SW480 (cell line): ENCODE measurements around the gene UTP20.

Experiments
- DNase-seq: peaks from one replicate; pipeline ENCODE4 v3.0.0-alpha.2; 2016; ENCODE audit warnings: low spot score

Gene UTP20

DNA sequence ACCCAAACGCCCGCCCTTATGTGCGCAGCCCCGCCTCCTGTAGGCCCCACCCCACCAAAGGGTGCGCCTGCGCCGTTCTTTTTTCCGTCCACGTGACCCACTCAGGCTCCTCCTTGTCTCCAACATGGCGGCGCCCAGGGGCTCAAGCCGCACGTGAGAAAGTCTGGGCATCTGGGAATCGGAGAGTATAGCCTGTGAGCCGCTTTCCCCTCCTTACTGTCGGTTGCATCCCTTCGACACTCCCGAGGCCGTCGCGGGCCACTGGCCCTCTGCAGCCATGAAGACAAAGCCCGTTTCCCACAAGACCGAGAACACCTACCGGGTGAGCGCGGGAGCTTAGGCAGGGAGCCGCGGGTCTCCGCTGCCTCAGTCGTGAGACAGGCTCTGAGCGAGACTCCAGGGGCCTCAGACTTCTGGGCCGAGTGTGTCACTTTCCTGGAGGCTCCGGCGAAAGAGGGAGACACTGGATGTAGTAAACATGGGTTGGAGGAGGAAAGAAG, at the start of gene UTP20:
Gene UTP20, plus strand, starts transcription at position 100 of the 500 bp plus-strand sequence. Its CDS starts 178 bp downstream, at position 278.
- peak; percentile 86 for DNase-seq

DNA sequence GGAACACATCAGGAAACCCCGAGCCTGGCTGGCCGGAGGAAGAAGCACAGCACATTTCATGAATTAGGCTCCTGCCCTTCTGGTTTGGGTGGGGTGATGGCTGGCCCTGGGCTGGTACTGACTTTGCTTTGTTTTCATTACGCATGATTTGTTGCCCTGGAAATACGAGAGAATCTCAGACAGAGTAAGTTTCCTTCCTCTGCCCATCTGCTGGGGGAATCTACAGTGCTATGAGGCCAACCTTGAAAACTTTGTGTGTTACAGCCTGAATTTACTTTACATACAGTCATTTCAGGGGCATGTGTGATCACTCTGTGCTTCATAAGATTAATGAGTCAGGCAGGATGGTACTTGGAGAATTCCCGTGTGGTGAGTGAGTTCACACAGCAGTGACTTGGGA, 49.4 kb upstream of the UTP20 start:
- DNase-seq: no peak

DNA sequence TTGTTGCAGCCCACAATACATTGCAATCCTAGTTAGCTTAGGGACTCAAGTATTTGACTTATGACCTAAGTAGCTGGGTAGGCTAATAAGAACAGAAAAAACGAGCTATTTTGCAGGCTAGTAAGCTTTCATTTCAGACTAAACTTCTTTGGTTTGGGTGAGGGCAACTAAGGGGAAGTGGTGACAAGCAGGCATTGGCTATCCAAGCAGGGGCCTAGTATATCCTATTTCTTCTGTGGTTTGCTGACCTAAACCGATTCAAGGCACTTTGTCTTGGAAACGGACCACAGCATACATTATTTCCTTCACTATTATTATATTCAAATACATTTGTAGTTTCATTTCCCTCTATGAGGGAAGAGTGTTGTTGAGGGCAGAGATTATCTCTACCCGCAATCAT, 48.3 kb upstream of the UTP20 start:
- DNase-seq: no peak

DNA sequence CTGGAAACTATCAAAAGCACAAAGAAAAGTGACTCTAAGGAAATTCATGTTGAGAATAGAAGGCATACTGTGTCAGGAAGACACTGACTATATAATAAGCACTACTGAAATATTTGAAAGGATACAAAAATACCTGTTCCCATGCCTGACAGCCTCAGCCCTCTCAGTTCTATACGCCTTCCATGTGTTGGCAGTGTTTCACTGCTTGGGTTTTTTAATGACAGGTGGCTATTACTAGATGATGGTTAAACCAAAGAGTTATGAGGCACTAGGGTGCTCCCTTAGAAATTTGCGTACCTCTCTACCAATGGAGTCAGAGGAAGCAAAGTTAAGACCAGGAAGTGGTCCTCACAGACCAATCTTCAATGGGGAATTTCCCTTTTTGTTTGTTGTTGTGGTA, 44.2 kb upstream of the UTP20 start:
- no peak for DNase-seq

DNA sequence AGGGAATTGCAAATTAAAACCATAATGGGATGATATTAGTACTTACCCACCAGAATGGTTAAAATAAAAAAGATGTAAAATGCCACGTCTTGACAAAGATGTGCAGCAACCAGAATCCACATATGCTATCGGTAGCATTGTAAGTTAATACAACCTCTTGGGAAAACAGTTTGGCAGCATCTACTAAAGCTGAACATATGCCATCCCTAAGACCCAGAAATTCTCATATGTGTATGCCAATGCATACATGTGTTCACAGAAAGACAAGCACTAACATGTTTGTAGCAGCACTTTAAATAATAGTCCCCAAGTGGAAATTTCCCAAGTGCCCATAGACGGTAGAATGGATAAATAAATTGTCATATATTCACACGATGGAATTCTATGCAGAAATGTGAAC, 41.6 kb upstream of the UTP20 start:
- DNase-seq: no peak

DNA sequence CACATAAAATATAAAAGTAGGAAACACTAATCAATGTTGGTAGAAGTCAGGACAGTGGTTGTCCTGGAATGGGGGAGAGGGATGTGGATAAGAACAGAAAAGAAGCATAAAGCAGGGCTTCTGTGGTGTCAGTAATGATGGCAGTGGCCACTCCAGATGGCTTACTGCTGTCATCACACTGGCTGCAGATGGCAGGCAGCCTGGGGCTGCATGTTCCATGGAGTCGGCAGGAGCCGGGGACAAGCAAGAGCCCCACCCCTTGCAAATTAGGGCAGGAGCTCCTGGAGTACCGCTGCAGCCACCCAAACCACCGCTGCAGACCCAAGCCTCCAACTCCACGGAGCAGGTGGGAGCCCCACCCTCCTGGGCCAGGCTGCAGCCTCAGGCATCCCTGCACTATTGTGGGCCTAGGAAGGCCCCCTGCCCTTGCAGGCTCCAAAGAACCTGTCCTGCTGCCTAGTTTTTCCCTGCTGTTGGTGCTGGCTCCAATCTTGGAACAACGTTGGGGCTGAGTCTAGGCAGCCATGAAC, 41.0 kb upstream of the UTP20 start:
- no peak for DNase-seq

DNA sequence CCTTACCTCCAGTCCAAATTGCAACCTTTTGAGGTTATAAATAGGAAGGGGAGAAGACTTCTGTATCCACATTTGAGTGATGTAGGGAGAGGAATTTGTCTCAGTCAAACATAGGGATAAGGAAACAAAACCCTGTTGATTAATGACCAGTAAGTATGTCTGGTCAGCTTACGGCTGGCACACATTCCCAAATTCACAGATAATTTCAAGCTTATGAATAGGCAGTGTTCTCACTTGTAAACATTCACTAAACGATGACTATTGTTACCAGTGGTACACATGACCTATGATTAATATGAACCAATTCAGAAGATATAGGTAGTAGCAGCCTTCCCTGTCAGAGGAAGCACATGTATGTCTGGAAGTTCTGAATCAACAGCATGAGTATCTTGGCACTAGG, 36.8 kb upstream of the UTP20 start:
- DNase-seq: no peak

DNA sequence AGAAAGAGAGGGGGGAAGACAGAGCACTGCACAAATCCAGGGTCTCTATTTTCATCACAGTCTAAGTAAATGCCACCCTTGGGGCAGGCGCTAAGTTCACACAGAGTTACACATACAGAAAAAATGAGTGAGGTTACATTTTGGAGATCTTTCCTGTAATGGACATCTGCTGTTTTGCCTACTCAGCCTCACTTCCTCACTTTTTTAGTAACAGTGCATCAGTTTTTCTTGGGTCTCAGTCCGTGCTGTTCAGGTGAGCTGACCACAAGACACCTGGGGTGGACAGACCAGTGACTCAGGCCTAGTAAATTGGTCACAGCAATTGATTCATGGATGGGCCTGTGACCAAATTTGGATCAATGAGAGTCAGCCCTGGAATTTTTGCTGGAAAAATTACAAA, 36.3 kb upstream of the UTP20 start:
- no peak for DNase-seq

DNA sequence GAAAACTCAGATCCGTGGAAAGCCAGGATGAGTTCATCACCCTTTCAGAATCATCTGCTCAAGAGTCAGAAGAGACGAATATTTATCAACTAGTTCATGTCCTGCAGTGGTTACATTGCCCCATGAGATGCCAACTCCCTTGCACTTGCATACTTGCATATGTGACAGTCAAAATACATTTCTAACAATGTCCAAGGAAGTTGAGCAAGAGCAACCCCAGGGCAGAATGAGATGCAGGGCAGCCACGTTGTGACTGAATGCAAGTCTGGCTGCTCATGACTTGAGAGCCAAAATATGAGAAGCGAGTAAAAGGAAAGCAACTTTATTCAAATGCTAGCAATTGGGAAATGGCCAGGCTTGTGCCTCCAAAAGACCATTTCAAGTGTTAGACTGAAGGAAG, 23.6 kb upstream of the UTP20 start:
- no peak for DNase-seq

DNA sequence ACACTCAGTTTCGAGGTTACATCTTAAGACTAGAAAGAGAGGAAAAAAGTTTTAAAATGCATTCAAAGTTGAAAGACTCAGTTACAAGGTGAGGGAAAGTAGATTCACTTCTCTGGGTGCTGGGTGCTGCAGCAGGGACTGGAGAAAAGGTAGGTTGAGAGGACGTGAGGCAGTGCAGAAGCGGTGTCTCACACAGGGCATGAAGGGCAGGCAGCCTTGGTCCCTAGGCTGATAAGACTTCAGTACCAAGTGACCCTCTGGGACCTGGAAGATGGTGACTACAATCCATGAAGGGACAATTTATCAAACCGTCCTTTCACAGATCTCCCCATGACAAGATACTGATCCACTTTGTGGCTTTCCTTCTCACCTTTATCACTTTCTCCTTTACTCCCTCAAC, 22.5 kb upstream of the UTP20 start:
- DNase-seq: no peak

DNA sequence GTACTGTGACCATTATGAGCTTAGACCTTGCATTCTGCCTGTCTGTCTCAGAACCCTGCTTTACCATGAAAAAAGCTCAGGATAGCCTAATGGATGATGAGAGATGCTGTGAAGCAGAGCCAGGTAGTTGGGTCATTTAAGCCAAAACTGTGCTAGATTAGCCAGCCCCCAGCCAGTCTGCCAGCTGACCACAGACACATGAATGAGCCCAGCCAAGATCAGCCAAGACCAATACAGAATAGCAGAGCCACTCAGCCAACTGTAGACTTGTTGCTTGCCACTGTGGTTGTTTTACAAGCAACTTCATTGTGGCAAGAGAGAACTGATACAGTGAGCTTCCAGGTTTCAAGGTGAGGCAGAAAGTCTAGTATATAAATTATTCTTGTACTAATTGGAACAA, 12.8 kb upstream of the UTP20 start:
- no peak for DNase-seq

DNA sequence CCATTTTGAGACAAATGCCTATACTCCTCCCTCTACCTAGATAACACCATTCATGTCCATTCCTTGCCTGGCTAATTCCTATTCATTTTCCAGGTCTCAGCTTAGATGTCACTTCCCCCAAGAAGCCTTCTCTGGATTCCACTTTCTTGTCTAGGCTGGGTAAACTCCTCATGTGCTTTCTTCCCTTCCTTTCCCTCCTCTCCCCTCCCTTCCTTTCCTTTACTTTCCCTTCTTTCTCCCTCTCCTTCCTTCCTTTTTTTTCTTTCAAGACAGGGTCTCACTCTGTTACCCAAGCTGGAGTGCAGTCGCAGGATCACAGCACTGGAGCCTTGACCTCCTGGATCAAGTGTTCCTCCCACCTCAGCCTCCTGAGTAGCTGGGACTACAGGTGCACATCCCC, 3.5 kb upstream of the UTP20 start:
- no peak for DNase-seq

DNA sequence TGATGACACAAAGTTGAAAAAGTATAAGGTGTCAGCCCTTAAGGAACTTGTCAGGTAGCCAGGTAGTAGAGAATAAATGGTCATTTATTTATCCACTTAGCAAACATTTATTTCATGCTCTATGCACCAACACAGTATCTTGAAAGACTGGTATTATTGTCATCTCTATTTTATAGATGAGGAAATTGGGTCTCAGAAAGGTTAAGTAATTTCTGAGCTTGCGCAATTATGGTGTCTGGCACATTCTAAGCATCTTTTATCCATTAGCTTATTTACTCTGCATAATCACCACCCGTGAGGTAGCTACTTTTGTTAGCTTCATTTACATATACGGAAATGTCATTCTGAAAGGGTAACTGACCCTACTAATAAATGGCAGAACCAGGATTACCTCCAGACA, 2.5 kb upstream of the UTP20 start:
- DNase-seq: no peak

DNA sequence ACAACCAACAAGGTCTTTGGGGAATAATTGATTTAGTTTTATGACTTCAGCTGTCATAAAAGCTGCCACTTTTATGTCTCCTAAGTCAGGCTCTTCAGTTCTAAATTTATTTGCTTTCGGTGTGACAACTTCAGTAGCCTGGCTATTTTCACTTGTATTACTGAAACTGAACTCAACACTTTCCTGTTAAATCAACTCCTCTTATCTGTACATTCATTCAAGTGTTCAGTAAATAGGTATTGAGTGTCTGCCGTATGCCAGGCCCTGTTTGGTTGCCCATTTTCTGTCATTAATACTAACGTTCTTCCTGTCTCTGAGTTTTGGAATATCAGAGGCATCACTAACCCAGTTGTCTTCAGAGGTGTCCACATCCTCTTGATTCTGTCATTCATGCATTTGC, 7.5 kb downstream of the UTP20 start:
- DNase-seq: no peak

DNA sequence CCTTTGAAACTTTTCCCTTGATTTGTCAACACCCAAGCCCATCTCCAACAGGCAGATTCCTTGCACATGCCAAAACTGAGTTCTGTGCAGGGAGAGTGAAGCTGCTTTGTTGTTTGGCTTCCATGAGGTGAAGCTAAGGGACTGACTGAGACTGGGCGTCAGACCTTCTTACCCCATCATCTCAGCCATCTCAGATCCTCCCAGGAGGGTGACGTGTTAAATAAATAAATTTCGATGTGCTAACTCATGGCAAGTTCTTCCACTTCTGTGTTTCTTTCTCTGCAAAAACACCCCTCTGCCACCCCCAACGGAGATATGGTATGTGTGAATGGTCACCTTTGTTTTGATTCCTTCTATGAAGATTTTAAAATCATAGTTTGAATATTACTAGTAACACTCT, 17.8 kb downstream of the UTP20 start:
- DNase-seq: no peak

DNA sequence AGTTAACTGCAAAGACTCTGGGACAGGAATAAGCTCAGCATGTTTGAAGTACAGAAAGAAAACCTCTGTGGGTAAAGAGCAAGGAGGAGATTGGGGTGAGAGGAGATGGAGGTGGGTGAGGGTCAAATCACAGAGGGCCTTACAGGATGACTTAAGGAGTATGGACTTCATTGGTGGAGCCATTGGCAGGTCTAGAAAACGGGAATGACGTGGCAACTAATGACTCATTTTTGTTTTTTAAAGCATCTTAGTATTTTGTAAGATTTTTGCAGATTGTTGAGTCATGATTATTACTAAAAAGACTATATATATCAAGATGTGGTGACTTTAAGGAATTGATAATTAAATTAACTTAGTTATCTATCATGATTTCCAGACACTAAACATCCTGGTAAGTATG, 18.5 kb downstream of the UTP20 start:
- no peak for DNase-seq

DNA sequence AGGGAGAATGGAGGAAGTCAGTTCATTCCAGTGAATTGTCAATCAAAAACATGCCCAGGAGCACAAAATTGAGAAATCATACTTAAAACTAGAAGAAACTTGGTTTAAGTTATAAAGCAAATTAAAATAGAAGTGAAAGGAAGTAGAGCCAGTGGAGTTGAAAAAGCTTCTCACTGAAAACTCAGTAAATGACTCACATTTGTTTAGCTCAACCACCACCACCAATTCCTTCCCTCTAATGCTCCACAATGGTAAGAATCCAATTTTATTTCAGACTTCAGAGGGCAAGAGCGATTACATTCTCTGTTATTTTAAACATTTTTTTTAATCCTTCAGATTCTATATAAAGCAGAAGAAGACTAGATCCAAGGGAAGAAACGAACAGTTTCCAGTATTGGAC, 19.4 kb downstream of the UTP20 start:
- no peak for DNase-seq

DNA sequence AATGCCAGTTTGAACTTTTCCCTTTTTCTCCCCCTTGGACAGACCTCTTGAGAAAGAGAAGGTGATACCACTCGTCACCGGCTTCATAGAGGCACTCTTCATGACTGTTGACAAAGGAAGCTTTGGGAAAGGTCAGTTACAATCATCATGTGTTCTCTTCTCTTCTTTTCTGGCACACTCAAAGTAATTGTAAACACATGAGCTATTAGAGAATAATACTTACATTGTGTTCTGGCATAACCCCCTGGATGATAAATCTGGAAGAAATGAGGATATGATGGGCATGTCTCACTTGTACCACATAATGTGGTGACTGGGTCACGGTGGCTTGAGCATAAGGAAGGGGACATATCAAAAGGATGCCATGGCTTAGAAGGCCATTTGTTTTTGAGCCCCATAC, 20.0 kb downstream of the UTP20 start:
- DNase-seq: peak; percentile 28

DNA sequence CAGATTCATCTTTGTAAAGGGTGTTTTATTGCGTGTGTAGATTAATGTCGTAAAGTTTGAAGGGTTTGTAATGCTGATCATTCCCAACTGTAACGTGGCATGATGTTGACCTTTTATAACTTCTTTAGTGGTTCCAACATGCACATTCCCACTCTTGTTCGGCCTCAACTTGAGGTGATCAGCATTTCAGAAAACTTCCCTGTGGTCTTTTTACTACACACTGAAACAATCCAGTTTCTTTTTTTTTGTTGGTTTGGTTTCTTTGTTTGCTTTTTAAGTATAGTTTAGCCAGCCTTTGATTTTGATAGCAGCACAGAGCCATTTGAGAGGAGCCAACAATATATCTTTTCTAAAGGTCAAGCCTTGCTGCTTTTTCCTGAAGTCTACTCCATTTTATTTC, 22.8 kb downstream of the UTP20 start:
- peak; percentile 9 for DNase-seq

DNA sequence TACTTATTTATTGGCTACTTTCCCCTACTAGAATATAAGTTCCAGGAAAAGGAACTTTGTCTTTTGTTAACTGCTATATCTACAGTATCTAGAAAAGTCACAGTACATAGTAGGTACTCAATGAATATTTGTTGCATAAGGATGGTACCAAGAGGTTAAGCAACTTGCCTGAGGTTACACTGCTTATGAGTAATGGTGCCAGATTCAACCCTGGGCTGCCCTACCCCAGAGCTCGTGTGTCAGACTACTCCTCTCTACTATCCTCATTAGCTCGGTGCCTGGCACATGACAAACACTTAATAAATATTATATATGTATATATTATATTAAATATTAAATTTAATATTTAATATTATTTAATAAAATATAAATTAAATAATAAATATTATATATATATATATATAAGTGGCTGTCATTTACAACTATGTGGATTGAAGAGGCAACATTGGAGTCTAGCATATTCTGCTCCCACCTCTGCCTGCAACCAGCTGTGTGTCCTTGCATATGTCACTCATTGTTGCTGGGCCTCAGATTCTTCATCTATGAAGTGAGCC, 25.4 kb downstream of the UTP20 start:
- no peak for DNase-seq

DNA sequence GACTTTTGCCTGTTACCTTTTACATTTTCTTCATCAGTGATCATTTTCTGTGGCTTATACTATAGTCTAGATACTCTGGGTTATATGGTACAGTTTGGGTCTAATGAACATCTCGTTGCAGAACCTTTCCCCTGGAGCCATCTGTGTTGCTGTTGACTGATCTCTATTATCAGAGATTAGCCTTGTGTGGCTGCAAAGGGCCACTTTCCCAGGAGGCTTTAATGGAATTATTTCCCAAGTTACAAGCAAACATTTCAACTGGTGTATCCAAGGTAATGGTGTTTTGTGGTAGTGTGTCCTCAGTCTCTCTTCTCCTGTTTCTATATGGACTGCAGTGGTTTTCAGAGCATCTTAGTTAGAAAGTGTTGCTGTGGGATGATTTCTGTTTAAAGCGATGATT, 25.9 kb downstream of the UTP20 start:
- DNase-seq: no peak

DNA sequence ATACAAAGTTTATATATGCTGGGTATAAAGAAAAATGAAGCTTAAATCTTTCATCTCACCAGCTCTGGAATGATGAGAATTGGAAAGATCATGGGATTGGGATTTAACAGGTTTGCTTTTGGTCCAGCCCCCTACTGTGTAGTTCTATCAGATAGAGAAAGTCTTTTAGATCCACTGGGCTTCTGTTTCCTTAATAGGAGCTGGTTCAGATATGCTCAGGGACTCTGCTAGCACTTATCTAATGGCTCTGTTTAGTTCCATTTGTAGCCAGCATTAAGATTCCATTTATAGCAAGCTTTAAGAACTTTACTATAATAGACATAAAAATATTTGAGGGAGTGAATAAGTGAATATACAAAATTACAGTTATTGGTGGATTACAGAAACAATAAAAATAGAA, 42.6 kb downstream of the UTP20 start:
- DNase-seq: no peak

DNA sequence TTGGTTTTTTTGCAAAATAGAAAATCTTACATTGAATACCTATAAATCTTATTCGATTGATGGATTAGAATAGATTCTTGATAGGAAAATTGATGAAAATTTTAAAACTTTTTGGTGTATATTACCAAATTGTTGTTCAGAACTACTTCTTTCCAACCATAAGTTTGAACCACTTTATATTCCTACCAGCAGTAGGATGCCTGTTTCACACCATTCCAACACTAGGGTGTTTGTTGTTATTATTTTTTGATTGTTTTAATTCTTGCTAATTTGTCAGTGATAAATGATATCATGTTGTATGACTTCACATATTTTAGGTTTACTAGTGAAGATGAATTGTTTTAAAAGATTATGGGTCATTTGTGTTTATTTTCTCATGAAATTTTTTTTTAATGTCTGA, 43.4 kb downstream of the UTP20 start:
- no peak for DNase-seq

DNA sequence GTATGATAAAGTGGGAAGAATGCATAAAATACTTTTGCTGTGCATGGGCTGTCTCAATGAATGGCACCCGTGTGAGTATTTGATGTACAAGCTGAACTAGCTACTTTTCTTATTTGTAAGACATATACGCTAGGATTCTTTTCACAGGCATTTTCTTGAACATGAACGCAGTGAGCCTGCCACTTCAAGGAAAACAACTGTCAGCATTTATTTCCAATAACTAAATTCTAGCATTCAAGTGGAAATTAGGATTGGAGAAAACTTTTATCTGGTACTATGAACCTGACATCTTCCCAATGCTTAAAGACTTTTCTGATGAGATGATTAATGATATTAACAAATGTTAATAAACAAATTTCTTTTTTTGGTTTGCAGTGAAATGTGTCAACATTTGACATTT, 45.7 kb downstream of the UTP20 start:
- no peak for DNase-seq

DNA sequence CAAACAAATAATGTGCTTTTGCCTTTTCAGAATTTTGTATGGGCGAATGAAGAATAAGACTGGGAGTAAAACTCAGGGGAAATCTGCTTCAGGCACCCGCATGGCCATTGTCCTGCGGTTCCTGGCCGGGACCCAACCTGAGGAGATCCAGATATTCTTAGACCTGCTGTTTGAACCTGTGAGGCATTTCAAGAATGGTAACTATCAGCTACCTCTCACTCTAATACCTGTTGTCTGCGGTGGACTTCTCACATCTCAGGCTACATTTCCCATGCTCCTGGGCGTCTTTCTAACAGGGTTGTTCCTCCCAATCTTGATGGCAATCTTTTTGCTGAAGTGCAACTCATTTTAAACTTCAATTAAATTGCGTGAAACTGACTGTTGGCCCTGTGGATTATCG, 47.1 kb downstream of the UTP20 start:
- no peak for DNase-seq
